Panc1 (cell line): ENCODE results near the gene IFNLR1. TPM values are rescaled to one million over a fixed set of nuclear protein-coding genes. Genes with fewer than 3 reads are reported as not detected.

Experiments
- ATAC-seq: fragments of 200-7000 bp; cut with Tn5 transposase; 2 replicates; pipeline ENCODE4 v1.9.1; 2020; ENCODE audit warnings: mild to moderate bottlenecking, moderate library complexity
- BruUV-seq: library from RNA; stranded (reverse); fragments of 400-500 nt; replicated peaks from 2 replicates; lab custom pipeline; 2021; lab: Mats Ljungman, UMichigan
- CTCF ChIA-PET: fragments of 300-600 bp; sonication (Branson Sonifier 250); formaldehyde crosslinking; loops from one replicate; lab custom pipeline; 2022; ENCODE audit warnings: antibody characterized with exemption; lab: Charles Lee
- POLR2A ChIA-PET: fragments of 300-600 bp; sonication (Branson Sonifier 250); formaldehyde crosslinking; loops from one replicate; lab custom pipeline; 2022; ENCODE audit warnings: antibody characterized with exemption; lab: Charles Lee
- DNase-seq: peaks from one replicate; pipeline ENCODE4 v3.0.0-alpha.2; 2010; ENCODE audit warnings: low read depth, low spot score
- H3K27ac ChIP-seq: 2 replicates; pipeline ENCODE4 v1.5.1; 2011; ENCODE audit warnings: mild to moderate bottlenecking, low read length, inconsistent platforms
- H3K27me3 ChIP-seq: fragments of 200-500 bp; sonication (Bioruptor generic); 2 replicates; pipeline ENCODE4 v1.6.0; 2014; ENCODE audit warnings: low read length, inconsistent platforms; ENCODE audit not compliant: control insufficient read depth, insufficient read depth
- H3K36me3 ChIP-seq: fragments of 200-500 bp; sonication (Bioruptor generic); 2 replicates; pipeline ENCODE4 v1.5.1; 2014; ENCODE audit warnings: inconsistent platforms, mild to moderate bottlenecking, low read length, moderate library complexity; ENCODE audit not compliant: control insufficient read depth, insufficient read depth
- H3K4me1 ChIP-seq: 2 replicates; pipeline ENCODE4 v1.5.1; 2011; ENCODE audit warnings: inconsistent platforms, mild to moderate bottlenecking, low read length, moderate library complexity; ENCODE audit not compliant: control insufficient read depth, insufficient read depth
- H3K4me3 ChIP-seq, 2 experiments: 2 replicates each; pipeline ENCODE4 v1.5.1; 2011 to 2012; ENCODE audit warnings: low read depth in 2 of 2, low read length in 2 of 2, mild to moderate bottlenecking in 2 of 2, inconsistent platforms in 1 of 2, moderate library complexity in 1 of 2
- H3K9me3 ChIP-seq: fragments of 200-500 bp; sonication (Bioruptor generic); 2 replicates; pipeline ENCODE4 v1.5.1; 2014; ENCODE audit warnings: low read depth, mild to moderate bottlenecking, inconsistent platforms, low read length, moderate library complexity; ENCODE audit not compliant: control insufficient read depth, insufficient read depth
- POLR2AphosphoS5 ChIP-seq: IDR thresholded peaks from 2 replicates; pipeline ENCODE4 v1.6.1; 2012; ENCODE audit warnings: mild to moderate bottlenecking, low read depth, low read length, moderate library complexity
- SIN3A ChIP-seq: IDR thresholded peaks from 2 replicates; pipeline ENCODE4 v1.6.1; 2012; ENCODE audit warnings: low read depth, mild to moderate bottlenecking, low read length, moderate library complexity, borderline replicate concordance; ENCODE audit not compliant: insufficient read depth
- TCF7L2 ChIP-seq: IDR thresholded peaks from 2 replicates; pipeline ENCODE4 v1.6.1; 2011; ENCODE audit warnings: mild to moderate bottlenecking, low read depth, low read length, inconsistent platforms
- in situ Hi-C: cut with HindIII; loops from 2 replicates; pipeline ENCODE4 v1.10.0; 2016; ENCODE audit warnings: low sequenced_read_pairs, low pct_unique_long_range_greater_than_20kb
- intact Hi-C: fragments of 100-400 bp; cut with micrococcal nuclease; formaldehyde crosslinking; loops from one replicate; pipeline ENCODE4 v1.10.0; 2022; ENCODE audit not compliant: unreplicated experiment
- total RNA-seq: library from RNA; stranded (reverse); gene quantifications from one replicate; pipeline ENCODE4 v1.2.1, GENCODE V29; 2021; ENCODE audit not compliant: unreplicated experiment
- TF ChIP-seq, protein P1 (sequence below): fragments of 450-650 bp; IDR thresholded peaks from 2 replicates; pipeline ENCODE4 v1.5.1; 2017; ENCODE audit warnings: mild to moderate bottlenecking
- TF ChIP-seq, protein P2 (sequence below), 2 experiments: IDR thresholded peaks; 2 replicates each; pipeline ENCODE4 v1.6.1; 2011 to 2012; ENCODE audit warnings: low read depth in 2 of 2, control low read depth in 1 of 2, low read length in 1 of 2, mild to moderate bottlenecking in 1 of 2, moderate library complexity in 1 of 2; ENCODE audit not compliant: insufficient read depth in 1 of 2

IFNLR1 gene
- total RNA-seq, 1 experiment from 2014 or later: 1.0 TPM

GRCh38 chr1:24190983-24191461 is 3.9 kb upstream of the IFNLR1 start:
- DNase-seq (no peak), ATAC-seq (no peak)
- intact Hi-C loops (no loop called here), in situ Hi-C loops (no loop called here)
- H3K27ac ChIP-seq: no peak overlapping the region
- ChIA-PET CTCF (interaction anchor here (2.0 kb wide), 1 partner anchor 8 kb away, joined by 6 read pairs; no protein-coding TSS in a partner anchor), POLR2A (interaction anchor here (0.7 kb wide), 1 partner anchor 85 kb away, joined by 3 read pairs; no protein-coding TSS in a partner anchor)
- H3K36me3 ChIP-seq: no peaks in the 10 kb centered on the region
- H3K9me3 ChIP-seq: no peaks in the 10 kb centered on the region
- TF ChIP-seq POLR2AphosphoS5 (no peak), SIN3A (no peak), TCF7L2 (no peak)
- TF ChIP-seq, protein P1, sequence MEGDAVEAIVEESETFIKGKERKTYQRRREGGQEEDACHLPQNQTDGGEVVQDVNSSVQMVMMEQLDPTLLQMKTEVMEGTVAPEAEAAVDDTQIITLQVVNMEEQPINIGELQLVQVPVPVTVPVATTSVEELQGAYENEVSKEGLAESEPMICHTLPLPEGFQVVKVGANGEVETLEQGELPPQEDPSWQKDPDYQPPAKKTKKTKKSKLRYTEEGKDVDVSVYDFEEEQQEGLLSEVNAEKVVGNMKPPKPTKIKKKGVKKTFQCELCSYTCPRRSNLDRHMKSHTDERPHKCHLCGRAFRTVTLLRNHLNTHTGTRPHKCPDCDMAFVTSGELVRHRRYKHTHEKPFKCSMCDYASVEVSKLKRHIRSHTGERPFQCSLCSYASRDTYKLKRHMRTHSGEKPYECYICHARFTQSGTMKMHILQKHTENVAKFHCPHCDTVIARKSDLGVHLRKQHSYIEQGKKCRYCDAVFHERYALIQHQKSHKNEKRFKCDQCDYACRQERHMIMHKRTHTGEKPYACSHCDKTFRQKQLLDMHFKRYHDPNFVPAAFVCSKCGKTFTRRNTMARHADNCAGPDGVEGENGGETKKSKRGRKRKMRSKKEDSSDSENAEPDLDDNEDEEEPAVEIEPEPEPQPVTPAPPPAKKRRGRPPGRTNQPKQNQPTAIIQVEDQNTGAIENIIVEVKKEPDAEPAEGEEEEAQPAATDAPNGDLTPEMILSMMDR: no peak
- TF ChIP-seq, protein P2, sequence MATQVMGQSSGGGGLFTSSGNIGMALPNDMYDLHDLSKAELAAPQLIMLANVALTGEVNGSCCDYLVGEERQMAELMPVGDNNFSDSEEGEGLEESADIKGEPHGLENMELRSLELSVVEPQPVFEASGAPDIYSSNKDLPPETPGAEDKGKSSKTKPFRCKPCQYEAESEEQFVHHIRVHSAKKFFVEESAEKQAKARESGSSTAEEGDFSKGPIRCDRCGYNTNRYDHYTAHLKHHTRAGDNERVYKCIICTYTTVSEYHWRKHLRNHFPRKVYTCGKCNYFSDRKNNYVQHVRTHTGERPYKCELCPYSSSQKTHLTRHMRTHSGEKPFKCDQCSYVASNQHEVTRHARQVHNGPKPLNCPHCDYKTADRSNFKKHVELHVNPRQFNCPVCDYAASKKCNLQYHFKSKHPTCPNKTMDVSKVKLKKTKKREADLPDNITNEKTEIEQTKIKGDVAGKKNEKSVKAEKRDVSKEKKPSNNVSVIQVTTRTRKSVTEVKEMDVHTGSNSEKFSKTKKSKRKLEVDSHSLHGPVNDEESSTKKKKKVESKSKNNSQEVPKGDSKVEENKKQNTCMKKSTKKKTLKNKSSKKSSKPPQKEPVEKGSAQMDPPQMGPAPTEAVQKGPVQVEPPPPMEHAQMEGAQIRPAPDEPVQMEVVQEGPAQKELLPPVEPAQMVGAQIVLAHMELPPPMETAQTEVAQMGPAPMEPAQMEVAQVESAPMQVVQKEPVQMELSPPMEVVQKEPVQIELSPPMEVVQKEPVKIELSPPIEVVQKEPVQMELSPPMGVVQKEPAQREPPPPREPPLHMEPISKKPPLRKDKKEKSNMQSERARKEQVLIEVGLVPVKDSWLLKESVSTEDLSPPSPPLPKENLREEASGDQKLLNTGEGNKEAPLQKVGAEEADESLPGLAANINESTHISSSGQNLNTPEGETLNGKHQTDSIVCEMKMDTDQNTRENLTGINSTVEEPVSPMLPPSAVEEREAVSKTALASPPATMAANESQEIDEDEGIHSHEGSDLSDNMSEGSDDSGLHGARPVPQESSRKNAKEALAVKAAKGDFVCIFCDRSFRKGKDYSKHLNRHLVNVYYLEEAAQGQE (IDR thresholded peaks at IDR 0.05; ENCODE audit: insufficient read depth in 1 of 2, low read depth in 2 of 2, low read length in 1 of 2): no peak
- H3K4me1 ChIP-seq: peaks cover 10% of the 10 kb centered on the region; the same call in 1 of the 2 replicates
- no TSS peak for BruUV-seq
- H3K4me3 ChIP-seq: no peak overlapping the region
- H3K27me3 ChIP-seq: no peaks in the 10 kb centered on the region

DNA sequence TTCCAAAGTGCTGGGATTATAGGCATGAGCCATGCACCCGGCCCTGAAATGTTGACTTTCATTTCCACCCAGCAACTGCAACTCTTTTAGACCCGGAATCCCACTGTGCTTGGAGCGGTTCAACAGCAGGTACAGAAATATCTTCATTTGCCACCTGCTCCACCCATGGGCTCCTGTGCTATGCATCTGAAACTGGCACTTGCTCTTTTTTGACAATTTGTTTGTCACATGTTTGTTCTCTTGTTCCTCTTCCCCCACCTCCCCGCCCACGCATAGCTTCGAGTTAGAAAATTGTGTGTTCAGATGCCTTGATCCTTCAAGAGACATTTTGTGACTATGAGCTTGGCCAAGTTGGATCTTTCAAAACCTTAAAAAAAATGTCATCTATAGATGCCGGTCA is 2.4 kb upstream of the IFNLR1 start:
- ChIA-PET POLR2A (no interaction called here), CTCF (interaction anchor here (0.8 to 2.0 kb wide), 2 partner anchors 10 to 12 kb away, joined by 3 to 6 read pairs; no protein-coding TSS in a partner anchor)
- ATAC-seq (no peak), DNase-seq (no peak)
- no peak overlapping the region for H3K27ac ChIP-seq
- in situ Hi-C loops (no loop called here), intact Hi-C loops (no loop called here)
- H3K36me3 ChIP-seq: no peaks in the 10 kb centered on the region
- no peaks in the 10 kb centered on the region for H3K9me3 ChIP-seq
- H3K27me3 ChIP-seq: no peaks in the 10 kb centered on the region
- no TSS peak for BruUV-seq
- H3K4me3 ChIP-seq: no peak overlapping the region
- peaks cover 10% of the 10 kb centered on the region; the same call in 1 of the 2 replicates for H3K4me1 ChIP-seq
- no peak for TF ChIP-seq TCF7L2
- no peak for TF ChIP-seq SIN3A
- no peak for TF ChIP-seq POLR2AphosphoS5
- TF ChIP-seq, protein P2 (IDR thresholded peaks at IDR 0.05; ENCODE audit: insufficient read depth in 1 of 2, low read depth in 2 of 2, low read length in 1 of 2): no peak
- TF ChIP-seq, protein P1: no peak
